ENCODE measurements around the gene C5orf24. TPM values are rescaled to one million over a fixed set of nuclear protein-coding genes. Genes with fewer than 3 reads are reported as not detected.

Gene C5orf24
- total RNA-seq, result 10 to 100 TPM; 21.5 to 48.9 TPM
- polyA plus RNA-seq, result 10 to 100 TPM; 14.5 to 25.3 TPM

DNA sequence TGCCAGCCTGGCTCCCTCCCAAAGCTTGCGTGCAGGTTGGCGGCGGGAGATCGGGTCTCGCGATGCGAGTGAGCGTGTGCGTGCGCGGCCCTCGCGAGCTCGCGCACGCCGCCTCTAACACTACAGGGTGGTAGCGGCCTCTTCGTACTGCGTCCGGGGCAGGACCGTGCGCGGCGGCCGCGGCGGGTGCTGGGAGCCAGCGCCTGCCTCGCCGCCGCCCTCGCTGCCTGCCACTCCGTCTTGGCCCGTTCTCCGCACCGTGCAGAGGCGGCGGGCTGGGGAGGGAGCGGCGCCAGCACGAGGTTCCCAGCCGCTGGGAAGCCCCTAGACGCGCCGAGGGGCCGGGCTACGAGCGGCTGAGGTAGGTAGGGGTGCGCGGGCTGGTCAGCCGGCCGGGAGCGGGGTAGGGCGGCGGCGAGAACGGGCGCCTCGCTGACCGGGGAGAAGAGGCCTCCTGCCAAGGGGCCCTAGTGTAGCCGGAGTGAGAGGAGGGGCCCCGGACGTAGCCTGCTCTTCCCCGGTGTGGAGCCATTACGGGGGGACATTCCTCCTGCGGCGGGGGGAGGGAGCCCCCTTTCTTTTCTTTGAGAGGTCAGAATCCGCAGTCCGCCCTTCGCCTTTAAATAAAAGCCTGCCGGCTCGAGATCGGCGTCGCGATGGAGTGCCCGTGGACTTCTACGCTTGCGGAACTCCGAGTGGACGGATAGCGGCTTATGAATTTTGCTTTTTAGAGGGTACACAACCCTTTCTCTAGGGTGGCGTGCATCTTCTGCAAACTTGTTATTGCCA is at the start of gene C5orf24:
Gene C5orf24 (plus strand): TSS at position 117 of the 789 bp plus-strand sequence. CDS start 8,933 bp downstream, outside the sequence.
- H3K27ac ChIP-seq (ENCODE audit: low read depth in 1 of 2, low read length in 2 of 2), result peak within 1 kb of the TSS; percentile 93 to 96
- DNase-seq (ENCODE audit: low spot score), result peak; percentile 90
- H3K36me3 ChIP-seq (ENCODE audit: control insufficient read depth in 4 of 4, insufficient read depth in 3 of 4, low read depth in 1 of 4, low read length in 3 of 4), result no peaks in the 10 kb centered on the region
- H3K4me3 ChIP-seq (ENCODE audit: low read depth in 1 of 3, low read length in 3 of 3), result peak within 1 kb of the TSS; percentile 64 to 96 (median 94)
- WGBS, result under 1% methylated on average over 84 of the region's 84 CpGs
- peak within 1 kb of the TSS; percentile 48 to 99 for H3K9ac ChIP-seq (ENCODE audit: low read depth in 1 of 2, low read length in 2 of 2)
- no peaks in the 10 kb centered on the region for H3K27me3 ChIP-seq (ENCODE audit: control insufficient read depth in 4 of 4, insufficient read depth in 4 of 4, low read length in 3 of 4)
- no peaks in the 10 kb centered on the region for H3K9me3 ChIP-seq (ENCODE audit: control insufficient read depth in 4 of 4, low read length in 3 of 4)
- TF ChIP-seq EGR1 (IDR thresholded peaks at IDR 0.05; ENCODE audit: low read depth in 2 of 2), result no peak
- no peak for TF ChIP-seq CTCF (IDR thresholded peaks at IDR 0.05; ENCODE audit: low read depth, low read length, missing input control)
- TF ChIP-seq YY1 (IDR thresholded peaks at IDR 0.05), result peak; percentile 63
- TF ChIP-seq GABPA (IDR thresholded peaks at IDR 0.05 in 1 of 2, conservative IDR thresholded peaks at IDR 0.05 in 1 of 2), result peak in 1 of 2 donors; percentile 55
- no peak for TF ChIP-seq HNF4A (conservative IDR thresholded peaks at IDR 0.05)
- peak in 1 of 2 donors; percentile 33 for TF ChIP-seq RAD21 (IDR thresholded peaks at IDR 0.05)
- peak; percentile 56 for TF ChIP-seq SP1 (IDR thresholded peaks at IDR 0.05)
- TF ChIP-seq, protein P1, sequence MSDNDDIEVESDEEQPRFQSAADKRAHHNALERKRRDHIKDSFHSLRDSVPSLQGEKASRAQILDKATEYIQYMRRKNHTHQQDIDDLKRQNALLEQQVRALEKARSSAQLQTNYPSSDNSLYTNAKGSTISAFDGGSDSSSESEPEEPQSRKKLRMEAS (IDR thresholded peaks at IDR 0.05), result peak; percentile 47
- TF ChIP-seq FOXA1 (IDR thresholded peaks at IDR 0.05), result peak; percentile 9
- no peak for TF ChIP-seq JUND (IDR thresholded peaks at IDR 0.05)
- TF ChIP-seq, protein P2, sequence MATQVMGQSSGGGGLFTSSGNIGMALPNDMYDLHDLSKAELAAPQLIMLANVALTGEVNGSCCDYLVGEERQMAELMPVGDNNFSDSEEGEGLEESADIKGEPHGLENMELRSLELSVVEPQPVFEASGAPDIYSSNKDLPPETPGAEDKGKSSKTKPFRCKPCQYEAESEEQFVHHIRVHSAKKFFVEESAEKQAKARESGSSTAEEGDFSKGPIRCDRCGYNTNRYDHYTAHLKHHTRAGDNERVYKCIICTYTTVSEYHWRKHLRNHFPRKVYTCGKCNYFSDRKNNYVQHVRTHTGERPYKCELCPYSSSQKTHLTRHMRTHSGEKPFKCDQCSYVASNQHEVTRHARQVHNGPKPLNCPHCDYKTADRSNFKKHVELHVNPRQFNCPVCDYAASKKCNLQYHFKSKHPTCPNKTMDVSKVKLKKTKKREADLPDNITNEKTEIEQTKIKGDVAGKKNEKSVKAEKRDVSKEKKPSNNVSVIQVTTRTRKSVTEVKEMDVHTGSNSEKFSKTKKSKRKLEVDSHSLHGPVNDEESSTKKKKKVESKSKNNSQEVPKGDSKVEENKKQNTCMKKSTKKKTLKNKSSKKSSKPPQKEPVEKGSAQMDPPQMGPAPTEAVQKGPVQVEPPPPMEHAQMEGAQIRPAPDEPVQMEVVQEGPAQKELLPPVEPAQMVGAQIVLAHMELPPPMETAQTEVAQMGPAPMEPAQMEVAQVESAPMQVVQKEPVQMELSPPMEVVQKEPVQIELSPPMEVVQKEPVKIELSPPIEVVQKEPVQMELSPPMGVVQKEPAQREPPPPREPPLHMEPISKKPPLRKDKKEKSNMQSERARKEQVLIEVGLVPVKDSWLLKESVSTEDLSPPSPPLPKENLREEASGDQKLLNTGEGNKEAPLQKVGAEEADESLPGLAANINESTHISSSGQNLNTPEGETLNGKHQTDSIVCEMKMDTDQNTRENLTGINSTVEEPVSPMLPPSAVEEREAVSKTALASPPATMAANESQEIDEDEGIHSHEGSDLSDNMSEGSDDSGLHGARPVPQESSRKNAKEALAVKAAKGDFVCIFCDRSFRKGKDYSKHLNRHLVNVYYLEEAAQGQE (IDR thresholded peaks at IDR 0.05), result peak; percentile 56
- TF ChIP-seq ZBTB33 (IDR thresholded peaks at IDR 0.05), result peak; percentile 98
- peak; percentile 38 for TF ChIP-seq TAF1 (conservative IDR thresholded peaks at IDR 0.05)
- no peak for TF ChIP-seq NR2F2 (IDR thresholded peaks at IDR 0.05)
- peaks cover 6 to 29% (median 19%) of the 10 kb centered on the region in 4 donors for H3K4me1 ChIP-seq (ENCODE audit: control insufficient read depth in 4 of 4, insufficient read depth in 4 of 4, low read length in 3 of 4)

Measured in liver (tissue), 9 donors.